ENCODE results near the gene PPP1R2.
"Not testable (repeated sequence)": the region's sequence is repeated elsewhere in the genome, so short reads cannot be mapped to it uniquely, and the experiment has no call there.

Gene PPP1R2

GRCh38 chr3:195532834-195533233 lies 10.3 kb downstream of the PPP1R2 start:
- DNase-seq: no peak

DNA sequence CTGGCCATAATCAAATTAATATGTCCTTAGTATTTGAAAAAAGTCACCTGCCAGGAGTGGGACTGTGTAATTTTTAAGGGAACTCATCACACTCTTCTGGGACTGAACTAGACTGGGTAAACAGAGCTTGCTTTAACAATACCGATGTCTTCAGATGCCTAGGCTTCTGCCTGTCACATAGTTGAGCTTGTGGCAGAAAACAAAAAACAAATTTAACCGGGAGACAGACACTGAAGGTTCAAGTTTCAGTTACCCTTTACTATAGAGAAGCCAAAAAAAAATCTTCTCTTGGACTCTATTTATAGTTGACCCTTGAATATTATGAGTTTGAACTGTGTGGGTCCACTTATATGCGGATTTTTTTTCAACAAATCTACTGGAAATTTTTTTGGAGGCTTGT lies 10.8 kb downstream of the PPP1R2 start:
- DNase-seq: no peak

GRCh38 chr3:195531683-195532082 lies 11.4 kb downstream of the PPP1R2 start:
- DNase-seq: no peak

GRCh38 chr3:195526492-195526891 lies 16.6 kb downstream of the PPP1R2 start:
- no peak for DNase-seq

- no peak for DNase-seq
These were observed 18.8 kb downstream of the PPP1R2 start for GRCh38 chr3:195524171-195524896.

- DNase-seq: no peak
These were observed 20.7 kb downstream of the PPP1R2 start for GRCh38 chr3:195522254-195523023.

- no peak for DNase-seq
These were observed 26.1 kb downstream of the PPP1R2 start for GRCh38 chr3:195517030-195517429.

DNA sequence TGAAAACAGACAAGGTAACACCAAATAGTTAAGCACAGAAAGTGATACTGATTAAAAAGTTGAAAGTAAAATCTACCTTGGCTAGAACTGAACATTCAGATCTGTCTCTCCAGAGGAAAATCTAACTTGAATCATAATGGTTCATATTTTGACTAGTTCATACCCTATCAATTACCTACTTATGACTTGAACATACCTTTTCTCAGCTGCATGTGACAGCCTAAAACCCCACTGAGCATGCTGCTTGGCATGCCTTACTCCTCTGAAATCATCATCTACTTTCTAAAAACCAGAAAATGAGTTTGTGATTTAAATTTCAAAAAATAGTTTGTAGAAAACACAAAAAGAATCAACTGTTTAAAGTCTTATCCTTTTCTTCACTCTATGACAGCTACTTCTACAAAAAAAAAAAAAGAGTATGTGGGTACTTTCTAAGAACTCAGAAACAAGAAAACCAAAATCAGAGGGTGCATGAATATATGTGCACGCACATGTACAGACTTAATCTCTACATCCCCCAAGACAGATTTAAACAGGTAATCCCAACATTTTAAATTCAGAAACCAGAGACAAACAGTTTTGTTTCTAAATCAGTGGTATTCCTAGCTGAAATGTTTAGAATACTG lies 28.4 kb downstream of the PPP1R2 start:
- not testable (repeated sequence) for DNase-seq

GRCh38 chr3:195512798-195513345 lies 30.3 kb downstream of the PPP1R2 start:
- no peak for DNase-seq

DNA sequence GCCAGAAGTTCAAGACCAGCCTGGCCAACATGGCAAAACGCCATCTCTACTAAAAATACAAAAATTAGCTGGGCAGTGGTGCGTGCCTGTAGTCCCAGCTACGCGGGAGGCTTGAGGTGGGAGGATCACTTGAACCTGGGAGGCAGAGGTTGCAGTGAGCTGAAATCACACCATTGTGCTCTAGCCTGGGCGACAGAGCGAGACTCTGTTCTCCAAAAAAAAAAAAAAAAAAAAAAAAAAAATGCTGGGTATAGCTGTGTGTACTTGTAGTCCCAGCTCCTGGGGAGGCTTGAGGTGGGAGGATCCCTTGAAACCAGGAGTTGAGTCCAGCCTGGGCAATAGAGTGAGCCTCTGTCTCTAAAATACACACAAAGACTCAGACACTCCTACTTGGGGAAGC lies 32.0 kb downstream of the PPP1R2 start:
- no peak for DNase-seq

- no peak for DNase-seq
These were observed 34.9 kb downstream of the PPP1R2 start for GRCh38 chr3:195508185-195508584.

DNA sequence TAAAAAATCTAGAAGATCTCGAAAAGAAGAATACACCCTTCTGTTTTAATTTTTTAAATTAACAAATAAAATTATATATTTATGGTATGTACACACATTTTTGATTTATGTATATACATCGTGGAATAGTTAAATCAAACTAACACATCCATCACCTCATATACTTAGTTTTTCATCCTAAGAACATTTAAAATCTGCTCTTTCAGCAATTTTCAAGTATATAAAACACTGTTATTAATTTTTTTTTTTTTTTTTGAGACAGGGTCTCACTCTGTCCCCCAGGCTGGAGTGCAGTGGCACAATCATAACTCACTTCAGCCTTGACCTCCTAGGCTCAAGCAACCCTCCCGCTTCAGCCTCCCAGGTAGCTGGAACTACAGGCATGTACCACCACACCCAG lies 67.5 kb downstream of the PPP1R2 start:
- DNase-seq: no peak

- DNase-seq: not testable (repeated sequence)
These were observed 68.0 kb downstream of the PPP1R2 start for GRCh38 chr3:195475116-195475515.

- no peak for DNase-seq
These were observed 74.3 kb downstream of the PPP1R2 start for GRCh38 chr3:195468841-195469240.

- DNase-seq: no peak
These were observed 74.7 kb downstream of the PPP1R2 start for GRCh38 chr3:195468391-195468776.

- no peak for DNase-seq
These were observed 75.3 kb downstream of the PPP1R2 start for GRCh38 chr3:195467641-195468390.

DNA sequence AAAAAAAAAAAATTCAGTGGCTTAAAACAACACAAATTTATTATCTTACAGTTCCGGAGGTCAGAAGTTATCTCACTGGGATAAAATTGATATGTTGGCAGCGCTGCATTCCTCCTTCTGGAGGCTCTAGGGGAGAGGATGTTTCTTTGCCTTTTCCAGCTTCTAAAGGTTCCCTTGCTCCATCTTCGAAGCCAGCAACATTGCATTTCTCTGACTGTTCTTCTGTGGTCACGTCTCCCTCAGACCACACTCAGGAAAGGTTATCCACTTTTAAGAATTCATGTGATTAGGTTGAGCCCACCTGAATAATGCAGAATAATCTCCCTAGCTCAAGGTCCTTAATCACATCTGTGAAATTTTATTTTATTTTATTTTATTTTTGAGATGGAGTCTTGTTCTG lies 76.9 kb downstream of the PPP1R2 start:
- DNase-seq: no peak

All from DMS 273 treated with DMSO at 0.1 percent for 48 hours (cell line).